Measurements from ENCODE around the gene CUL2. TPM values are rescaled to one million over a fixed set of nuclear protein-coding genes. Genes with fewer than 3 reads are reported as not detected.

Gene CUL2
- total RNA-seq, 1 donor from 2014 or later, result 31.2 TPM

Small RNA genes within 50 kb of the gene (microRNA-seq; reads per million reads assigned to microRNA genes)
- gene MIR3611, result 5.5 reads per million, percentile 23 among the genes with 10 or more reads in this experiment

Other genes with a start within 250 kb of the CUL2 start
- gene CREM, start 36.5 kb upstream of the CUL2 start, total RNA-seq, result 75.2 and 78.4 TPM in 2 replicates
- 99.7 and 125 TPM in 2 replicates for gene CCNY, start 246.2 kb upstream of the CUL2 start, total RNA-seq

All from myocyte (in vitro differentiated cells).